Suprapubic skin (tissue), 4 donors: ENCODE measurements around the gene LHX3.

ENCODE experiments used
- CTCF ChIP-seq, 2 donors: fragments of 200-600 bp in 1 of 2; fragments of 450-650 bp in 1 of 2; sonication (generic) in 1 of 2; IDR thresholded peaks; one replicate each; pipeline ENCODE4 v1.5.1; 2016 to 2019; ENCODE audit warnings: antibody characterized with exemption in 2 of 2, mild to moderate bottlenecking in 1 of 2, moderate library complexity in 1 of 2
- POLR2A ChIP-seq, 2 donors: fragments of 450-650 bp; IDR thresholded peaks; one replicate each; pipeline ENCODE4 v1.6.1; 2017; ENCODE audit warnings: antibody characterized with exemption in 2 of 2, mild to moderate bottlenecking in 2 of 2, moderate library complexity in 2 of 2
- POLR2AphosphoS5 ChIP-seq, 3 donors: sonication (generic); formaldehyde crosslinking; IDR thresholded peaks; one replicate each; pipeline ENCODE4 v1.6.1; 2017; ENCODE audit warnings: antibody characterized with exemption in 3 of 3

DNA sequence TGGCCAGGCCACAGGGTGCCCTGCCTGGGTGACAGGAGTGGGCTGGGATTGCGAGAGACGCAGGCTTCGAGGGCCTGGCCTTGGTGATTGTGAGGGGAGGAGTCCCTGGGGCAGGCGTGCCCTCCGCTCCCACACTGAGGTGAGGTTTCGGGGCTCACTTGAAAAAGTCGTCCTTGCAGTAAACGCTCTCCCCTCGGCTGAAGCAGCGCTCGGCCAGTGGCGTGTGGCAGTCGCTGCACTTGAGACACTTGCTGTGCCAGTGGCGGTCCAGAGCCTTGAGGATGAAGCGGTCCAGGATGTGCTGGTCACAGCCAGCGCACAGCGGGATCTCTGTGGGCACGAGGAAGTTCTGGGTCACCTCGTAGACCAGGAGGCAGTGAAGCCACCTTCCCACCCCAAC lies 4.5 kb downstream of the LHX3 start:
- TF ChIP-seq POLR2A (IDR thresholded peaks at IDR 0.05) (no peak), CTCF (IDR thresholded peaks at IDR 0.05) (no peak), POLR2AphosphoS5 (IDR thresholded peaks at IDR 0.05) (no peak)
